HG02678 (cell line): Measurements from ENCODE around the gene RTEL1.
A peak's percentile ranks its signal among the peaks of the same experiment; 100 is the strongest.

Source experiments
- ATAC-seq: cut with Tn5 transposase; IDR thresholded peaks from one replicate; pipeline ENCODE4 v1.9.1; 2021; ENCODE audit warnings: mild to moderate bottlenecking, moderate library complexity; ENCODE audit not compliant: unreplicated experiment

Gene RTEL1

DNA sequence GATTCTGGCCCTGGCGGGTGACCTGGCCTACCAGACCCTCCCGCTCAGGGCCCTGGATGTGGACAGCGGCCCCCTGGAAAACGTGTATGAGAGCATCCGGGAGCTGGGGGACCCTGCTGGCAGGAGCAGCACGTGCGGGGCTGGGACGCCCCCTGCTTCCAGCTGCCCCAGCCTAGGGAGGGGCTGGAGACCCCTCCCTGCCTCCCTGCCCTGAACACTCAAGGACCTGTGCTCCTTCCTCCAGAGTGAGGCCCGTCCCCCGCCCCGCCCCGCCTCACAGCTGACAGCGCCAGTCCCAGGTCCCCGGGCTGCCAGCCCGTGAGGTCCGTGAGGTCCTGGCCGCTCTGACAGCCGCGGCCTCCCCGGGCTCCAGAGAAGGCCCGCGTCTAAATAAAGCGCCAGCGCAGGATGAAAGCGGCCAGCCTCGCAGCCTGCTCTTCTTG, 80.6 kb downstream of the RTEL1 start:
- ATAC-seq, result no peak

DNA sequence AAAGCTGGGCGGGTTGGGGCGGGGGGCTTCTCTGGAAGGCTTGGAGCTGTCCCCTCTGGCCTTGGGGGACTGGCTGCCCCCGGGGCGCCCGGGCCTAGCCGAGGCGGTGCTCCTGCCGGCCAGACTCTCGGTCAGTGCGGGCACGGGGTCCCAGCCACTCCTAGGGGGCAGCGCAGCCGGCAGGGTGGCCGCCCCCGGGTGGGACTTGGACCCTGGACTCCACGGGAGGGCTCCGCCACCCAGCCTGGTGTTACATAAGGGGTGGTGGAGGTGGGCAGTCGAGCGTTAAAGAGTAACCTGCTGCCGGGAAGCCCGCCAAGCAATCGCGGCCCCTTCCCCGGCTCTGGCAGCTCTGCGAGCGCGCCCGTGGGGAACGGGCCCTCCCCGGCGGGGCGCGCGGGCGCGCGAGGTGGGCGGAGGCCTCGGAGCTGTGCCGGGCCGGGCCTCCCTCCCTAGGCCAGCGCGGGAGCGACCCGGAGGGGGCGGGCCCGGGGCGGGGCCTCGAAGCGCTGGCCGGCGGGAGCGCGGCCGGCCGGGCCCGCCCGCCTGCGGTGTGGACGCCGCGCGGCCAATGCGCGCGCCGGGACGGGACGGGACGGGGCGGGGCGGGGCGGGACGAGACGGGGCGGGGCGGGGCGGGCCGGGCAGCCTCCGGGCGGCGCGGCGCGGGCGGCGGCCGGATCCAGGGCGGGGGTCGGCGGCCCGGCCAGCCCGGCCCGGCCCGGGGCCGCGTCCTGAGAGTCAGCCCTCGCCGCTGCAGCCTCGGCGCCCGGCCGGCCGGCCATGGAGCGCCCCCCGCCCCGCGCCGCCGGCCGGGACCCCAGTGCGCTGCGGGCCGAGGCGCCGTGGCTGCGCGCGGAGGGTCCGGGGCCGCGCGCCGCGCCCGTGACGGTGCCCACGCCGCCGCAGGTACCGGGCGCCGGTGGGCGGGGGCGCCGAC, 81.3 kb downstream of the RTEL1 start, which contains the start of gene SLC2A4RG:
Gene SLC2A4RG (plus strand): TSS at position 647 of the 940 bp plus-strand sequence. CDS start 137 bp downstream, at position 784.
- ATAC-seq, result peak; percentile 58

DNA sequence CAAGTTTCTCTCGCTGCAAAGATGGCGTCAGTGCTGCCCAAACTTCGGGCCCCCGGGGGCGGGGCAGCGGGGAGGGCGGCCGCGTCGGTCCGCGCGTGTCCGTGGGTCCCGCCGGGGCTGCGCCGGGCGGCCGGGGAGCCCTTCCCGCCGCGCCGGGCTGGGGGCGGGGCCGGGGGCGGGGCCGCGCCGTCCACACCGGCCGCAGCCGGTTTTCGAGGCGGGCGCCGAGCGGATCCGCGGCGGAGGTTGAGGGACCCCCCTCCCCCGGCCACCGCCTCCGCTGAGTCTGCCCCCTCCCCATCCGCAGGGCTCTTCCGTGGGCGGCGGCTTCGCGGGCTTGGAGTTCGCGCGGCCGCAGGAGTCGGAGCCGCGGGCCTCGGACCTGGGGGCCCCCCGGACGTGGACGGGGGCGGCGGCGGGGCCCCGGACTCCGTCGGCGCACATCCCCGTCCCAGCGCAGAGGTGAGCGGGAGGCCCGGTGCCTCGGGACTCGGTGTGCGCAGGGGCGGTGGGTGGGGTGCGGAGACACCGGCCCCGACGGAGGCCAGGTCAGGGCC, 82.0 kb downstream of the RTEL1 start:
- peak; percentile 21 for ATAC-seq

DNA sequence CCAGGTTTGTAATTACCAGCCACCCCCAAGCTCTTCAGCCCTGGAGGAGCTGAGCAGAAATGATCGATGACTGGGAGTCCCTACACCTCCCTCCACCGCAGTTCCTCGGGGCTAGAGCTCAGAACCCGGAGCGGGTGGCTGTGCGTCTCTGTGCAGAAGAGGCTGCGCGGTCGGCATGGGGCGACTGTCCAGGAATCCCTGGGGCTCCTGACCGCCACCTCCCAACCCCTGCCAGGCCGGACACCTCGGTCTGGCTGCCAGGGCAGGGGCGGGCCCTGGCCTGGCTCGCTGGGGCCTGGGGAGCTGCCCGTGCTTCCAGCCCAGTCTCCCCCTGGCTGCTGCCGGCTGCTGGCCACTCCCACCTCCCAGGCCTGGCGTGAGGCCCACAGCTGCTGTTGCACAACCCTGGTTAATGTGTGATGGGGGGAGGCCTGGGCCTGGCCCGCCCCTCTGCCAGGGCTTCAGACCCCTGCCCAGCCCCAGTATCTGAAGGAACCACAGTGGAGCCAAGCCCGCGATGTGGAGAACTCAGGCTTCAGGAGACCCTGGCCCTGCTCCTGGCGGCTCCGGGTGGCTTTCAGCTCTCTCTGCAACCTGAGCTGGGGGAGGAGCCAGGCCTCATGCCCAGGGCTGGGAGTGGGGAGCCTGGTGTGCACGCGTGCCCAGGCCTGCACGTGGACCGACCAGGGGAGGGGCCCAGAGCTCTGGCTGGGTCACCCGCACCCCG, 82.7 kb downstream of the RTEL1 start:
- no peak for ATAC-seq

DNA sequence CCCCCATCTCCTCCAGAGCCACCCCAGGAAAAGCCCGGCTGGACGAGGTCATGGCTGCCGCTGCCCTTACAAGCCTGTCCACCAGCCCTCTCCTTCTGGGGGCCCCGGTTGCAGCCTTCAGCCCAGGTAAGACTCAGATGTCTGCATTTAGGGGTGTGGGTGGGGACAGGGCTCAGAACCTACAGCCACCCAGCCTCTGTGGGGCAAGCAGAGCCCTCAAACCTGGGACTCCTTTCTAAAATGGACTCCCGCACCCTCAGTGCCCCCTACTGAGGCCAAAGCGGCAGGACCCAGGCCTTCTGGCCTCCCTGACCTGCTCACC, 83.2 kb downstream of the RTEL1 start:
- no peak for ATAC-seq

DNA sequence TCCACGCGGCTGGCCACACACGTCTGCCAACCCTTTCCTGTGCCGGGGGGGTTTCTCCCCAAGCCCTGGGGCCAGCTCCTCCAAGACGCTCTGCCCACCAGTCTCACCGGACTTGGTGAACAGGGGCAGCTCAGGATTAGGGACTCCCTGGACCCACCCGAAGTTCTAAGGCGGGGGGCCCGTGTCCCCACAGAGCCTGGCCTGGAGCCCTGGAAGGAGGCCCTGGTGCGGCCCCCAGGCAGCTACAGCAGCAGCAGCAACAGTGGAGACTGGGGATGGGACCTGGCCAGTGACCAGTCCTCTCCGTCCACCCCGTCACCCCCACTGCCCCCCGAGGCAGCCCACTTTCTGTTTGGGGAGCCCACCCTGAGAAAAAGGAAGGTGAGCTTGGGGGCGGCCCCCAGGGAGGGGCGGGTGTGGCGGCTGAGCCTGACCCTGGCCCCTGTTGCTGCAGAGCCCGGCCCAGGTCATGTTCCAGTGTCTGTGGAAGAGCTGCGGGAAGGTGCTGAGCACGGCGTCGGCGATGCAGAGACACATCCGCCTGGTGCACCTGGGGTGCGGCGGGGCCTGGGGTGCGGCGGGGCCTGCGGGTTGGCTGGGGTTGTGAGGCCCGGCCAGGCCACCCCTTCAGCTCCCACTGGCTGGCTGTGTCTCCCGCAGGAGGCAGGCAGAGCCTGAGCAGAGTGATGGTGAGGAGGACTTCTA, 83.7 kb downstream of the RTEL1 start:
- ATAC-seq, result no peak

DNA sequence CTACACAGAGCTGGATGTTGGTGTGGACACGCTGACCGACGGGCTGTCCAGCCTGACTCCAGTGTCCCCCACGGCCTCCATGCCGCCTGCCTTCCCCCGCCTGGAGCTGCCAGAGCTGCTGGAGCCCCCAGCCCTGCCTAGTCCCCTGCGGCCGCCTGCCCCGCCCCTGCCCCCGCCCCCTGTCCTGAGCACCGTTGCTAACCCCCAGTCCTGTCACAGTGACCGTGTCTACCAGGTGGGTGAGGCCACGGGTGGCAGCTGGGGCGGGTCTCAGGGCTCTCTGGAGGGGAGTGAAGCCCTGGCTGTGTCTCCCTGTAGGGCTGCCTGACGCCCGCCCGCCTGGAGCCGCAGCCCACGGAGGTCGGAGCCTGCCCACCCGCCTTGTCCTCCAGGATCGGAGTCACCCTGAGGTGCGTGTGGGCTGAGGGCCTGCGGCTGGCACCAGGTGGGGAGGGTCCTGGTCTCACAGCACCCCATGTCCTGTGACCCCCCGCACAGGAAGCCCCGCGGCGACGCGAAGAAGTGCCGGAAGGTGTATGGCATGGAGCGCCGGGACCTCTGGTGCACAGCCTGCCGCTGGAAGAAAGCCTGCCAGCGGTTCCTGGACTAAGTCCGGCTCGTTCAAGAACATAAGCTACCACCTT, 84.4 kb downstream of the RTEL1 start:
- ATAC-seq, result no peak

DNA sequence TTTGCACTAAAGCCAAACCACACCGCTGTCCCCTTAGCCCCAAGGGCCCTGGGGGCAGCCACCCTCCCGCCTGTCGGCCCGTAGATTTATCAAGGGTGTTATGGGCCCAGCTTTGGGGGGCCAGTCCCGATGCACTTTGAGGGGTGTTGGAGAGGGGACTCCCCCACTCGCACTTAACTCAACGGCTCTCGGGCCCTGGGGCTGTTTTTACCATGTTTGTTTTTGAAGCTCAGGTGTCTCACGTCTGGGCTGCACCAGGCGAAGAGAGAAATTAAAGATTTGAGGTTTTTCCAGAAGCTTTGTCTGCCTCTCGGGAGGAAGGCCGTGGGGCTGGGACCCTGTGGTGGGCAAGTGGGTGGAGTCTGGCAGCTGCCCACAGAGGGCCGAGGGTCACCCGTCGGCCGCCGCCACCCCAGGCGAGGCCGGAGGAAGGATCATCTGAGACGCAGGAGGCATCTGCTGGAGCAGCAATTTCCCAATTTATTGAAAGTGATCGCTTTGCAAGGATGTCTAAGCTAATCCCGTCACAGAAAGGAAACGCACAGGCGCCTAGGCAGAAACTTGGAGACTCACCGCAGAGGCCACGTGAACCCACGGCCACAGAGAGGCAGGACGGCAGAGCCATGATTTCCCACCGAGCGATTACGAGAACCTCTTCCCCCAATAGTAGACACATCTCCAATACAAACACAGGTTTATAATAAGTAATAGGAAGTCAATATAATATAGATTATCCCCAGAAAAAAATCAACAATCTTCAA, 85.3 kb downstream of the RTEL1 start:
- ATAC-seq, result no peak

DNA sequence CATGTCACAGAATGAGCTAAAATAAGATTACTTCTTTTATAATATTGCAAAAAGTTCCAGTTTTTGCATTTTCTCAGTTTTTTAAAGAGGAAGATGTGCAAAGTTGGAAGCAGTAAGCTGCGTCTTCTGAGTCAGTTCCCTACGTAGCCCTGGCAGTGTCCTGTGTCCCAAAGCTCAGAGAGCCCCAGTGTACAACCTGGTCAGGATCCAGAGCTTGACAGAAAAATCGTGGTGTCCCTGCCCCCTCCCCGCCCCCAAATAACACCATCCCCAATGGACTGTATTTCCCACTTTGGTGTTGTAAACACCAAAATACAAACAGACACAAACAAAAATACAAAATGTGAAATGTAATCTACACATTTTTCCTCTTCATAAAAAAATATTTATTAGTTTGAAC, 86.0 kb downstream of the RTEL1 start:
- no peak for ATAC-seq

DNA sequence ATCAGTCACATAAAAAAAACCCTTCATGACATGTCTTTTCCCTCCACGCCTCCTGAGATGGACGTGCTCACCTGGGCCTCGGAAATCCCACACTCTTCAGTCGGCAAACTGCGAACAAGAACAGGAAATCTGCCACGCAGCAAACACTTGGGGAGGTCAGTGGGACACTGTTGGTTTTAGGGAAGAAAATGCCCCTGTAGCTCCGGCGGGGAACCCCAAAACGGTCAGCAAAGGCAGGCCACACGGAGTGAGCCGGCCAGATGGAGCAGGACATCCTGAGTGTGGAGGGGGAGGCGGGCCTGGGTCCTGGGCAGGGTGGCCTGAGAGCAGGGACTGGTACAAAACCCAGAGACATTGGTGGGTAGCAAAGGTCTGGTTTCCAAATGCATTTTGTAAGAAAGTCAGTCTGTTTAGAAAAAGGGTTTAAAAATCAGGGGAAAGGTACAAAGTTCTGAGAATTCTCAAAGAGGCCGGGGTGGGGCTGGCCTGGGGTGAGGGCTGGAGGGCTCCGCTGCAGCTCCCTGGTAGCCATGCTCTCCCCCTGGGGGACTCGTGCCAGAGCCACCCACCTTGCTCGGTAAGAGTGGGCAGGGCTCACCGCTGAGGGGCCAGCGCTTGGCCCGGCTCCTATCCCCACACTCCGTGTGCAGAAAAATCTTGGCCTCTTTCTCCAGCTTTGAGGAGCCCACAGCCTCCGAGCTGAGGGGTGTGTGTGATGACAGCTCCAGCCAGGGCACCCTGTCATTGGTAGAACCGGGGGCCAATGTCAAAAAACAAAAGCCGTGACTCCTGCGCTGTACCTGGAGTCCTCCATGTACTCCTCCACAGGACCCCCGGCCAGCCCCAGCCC, 86.7 kb downstream of the RTEL1 start:
- ATAC-seq, result no peak

DNA sequence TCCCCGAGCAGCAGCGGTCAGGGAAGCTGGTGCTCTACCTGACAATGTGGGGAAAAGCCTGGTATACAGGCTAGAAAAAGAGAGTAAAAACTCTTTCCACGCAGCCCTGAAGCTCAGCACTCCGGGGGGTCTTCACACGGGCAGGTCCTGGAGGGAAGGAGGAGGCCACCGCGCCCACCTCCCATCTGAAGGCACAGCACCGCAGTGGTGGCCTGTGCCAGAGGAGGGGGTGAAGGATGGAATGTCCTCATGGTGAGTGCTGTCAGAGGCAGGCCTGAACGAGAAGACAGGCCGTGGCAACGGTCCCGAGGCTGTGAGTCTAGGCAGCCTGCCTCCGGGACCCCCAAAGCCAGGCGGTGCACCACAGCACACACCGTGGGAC, 87.3 kb downstream of the RTEL1 start:
- ATAC-seq, result no peak
